GM12865 (cell line): Measurements from ENCODE around the gene TTC27.

ENCODE experiments used
- DNase-seq: peaks from one replicate; pipeline ENCODE4 v3.0.0; 2010; ENCODE audit warnings: low read depth
- H3K4me3 ChIP-seq: 2 replicates; pipeline ENCODE4 v1.5.1; 2011; ENCODE audit warnings: mild to moderate bottlenecking, low read depth, low read length, control low read depth
- CTCF ChIP-seq: IDR thresholded peaks from 2 replicates; pipeline ENCODE4 v1.5.1; 2011; ENCODE audit warnings: low read length, control low read depth, low read depth, inconsistent platforms; ENCODE audit not compliant: insufficient read depth; ENCODE audit errors: missing control alignments

Gene TTC27

GRCh38 chr2:32715981-32716380 is 88.1 kb downstream of the TTC27 start:
- H3K4me3 ChIP-seq, result no peak overlapping the region
- no peak for TF ChIP-seq CTCF
- DNase-seq, result no peak

- DNase-seq, result no peak
- no peak for TF ChIP-seq CTCF
- H3K4me3 ChIP-seq, result no peak overlapping the region
Observed at GRCh38 chr2:32716598-32716997, 88.7 kb downstream of the TTC27 start.

GRCh38 chr2:32718752-32719151 is 90.9 kb downstream of the TTC27 start:
- no peak for TF ChIP-seq CTCF

GRCh38 chr2:32719430-32719829 is 91.6 kb downstream of the TTC27 start:
- DNase-seq, result no peak
- H3K4me3 ChIP-seq, result no peak overlapping the region
- no peak for TF ChIP-seq CTCF

More at GRCh38 chr2:32718752-32719151, 90.9 kb downstream of the TTC27 start:
- no peak for DNase-seq
- H3K4me3 ChIP-seq, result no peak overlapping the region

GRCh38 chr2:32719933-32720716 is 92.3 kb downstream of the TTC27 start:
- no peak for TF ChIP-seq CTCF
- H3K4me3 ChIP-seq, result no peak overlapping the region
- DNase-seq, result no peak

GRCh38 chr2:32720771-32721170 is 92.9 kb downstream of the TTC27 start:
- TF ChIP-seq CTCF, result no peak
- no peak overlapping the region for H3K4me3 ChIP-seq
- no peak for DNase-seq

GRCh38 chr2:32721376-32721775 is 93.5 kb downstream of the TTC27 start:
- no peak overlapping the region for H3K4me3 ChIP-seq
- TF ChIP-seq CTCF, result no peak
- DNase-seq, result no peak
